CD8-positive, alpha-beta memory T cell (primary cell): Measurements from ENCODE around the gene RASGEF1C. TPM values are rescaled to one million over a fixed set of nuclear protein-coding genes. Genes with fewer than 3 reads are reported as not detected.

Experiments used
- CTCF ChIA-PET: fragments of 350-600 bp; sonication (Branson Sonifier 250); formaldehyde crosslinking; loops from one replicate; lab custom pipeline; 2021; ENCODE audit warnings: antibody characterized with exemption; lab: Charles Lee
- POLR2A ChIA-PET: fragments of 350-600 bp; sonication (Branson Sonifier 250); formaldehyde crosslinking; loops from one replicate; lab custom pipeline; 2021; ENCODE audit warnings: antibody characterized with exemption; lab: Charles Lee
- DNase-seq, 5 donors: peaks; one replicate each; pipeline versions ENCODE4 v3.0.0 to v3.0.0-alpha.2; 2020 to 2022; ENCODE audit warnings: mixed read lengths in 1 of 5
- H3K27ac ChIP-seq: one replicate; pipeline ENCODE4 v1.7.0; 2013; ENCODE audit warnings: low read depth, mild to moderate bottlenecking, low read length, moderate library complexity
- H3K27me3 ChIP-seq: 2 replicates; pipeline ENCODE4 v1.7.0; 2013; ENCODE audit warnings: low read length, mild to moderate bottlenecking; ENCODE audit not compliant: insufficient read depth, poor library complexity, severe bottlenecking
- H3K36me3 ChIP-seq: 2 replicates; pipeline ENCODE4 v1.7.0; 2013; ENCODE audit warnings: mild to moderate bottlenecking, low read length, moderate library complexity; ENCODE audit not compliant: insufficient read depth
- H3K4me1 ChIP-seq: 2 replicates; pipeline ENCODE4 v1.7.0; 2013; ENCODE audit warnings: mild to moderate bottlenecking, low read length, moderate library complexity; ENCODE audit not compliant: insufficient read depth
- H3K4me3 ChIP-seq: 2 replicates; pipeline ENCODE4 v1.7.0; 2013; ENCODE audit warnings: mild to moderate bottlenecking, low read length
- H3K9me3 ChIP-seq: 2 replicates; pipeline ENCODE4 v1.7.0; 2013; ENCODE audit warnings: mild to moderate bottlenecking, low read length
- H3K27ac Mint-ChIP-seq, 8 donors: one replicate each; pipeline ENCODE4 v1.8.0; 2020 to 2021; ENCODE audit warnings: mixed read lengths in 8 of 8, mild to moderate bottlenecking in 6 of 8, inconsistent platforms in 3 of 8, moderate library complexity in 3 of 8
- H3K27me3 Mint-ChIP-seq, 2 donors: one replicate each; pipeline ENCODE4 v1.8.0; 2020 to 2021; ENCODE audit warnings: mixed read lengths in 2 of 2, mild to moderate bottlenecking in 1 of 2, moderate library complexity in 1 of 2
- H3K36me3 Mint-ChIP-seq, 3 donors: one replicate each; pipeline ENCODE4 v1.8.0; 2020 to 2021; ENCODE audit warnings: mixed read lengths in 3 of 3, inconsistent platforms in 1 of 3, mild to moderate bottlenecking in 1 of 3
- H3K4me1 Mint-ChIP-seq, 3 donors: one replicate each; pipeline ENCODE4 v1.8.0; 2020 to 2021; ENCODE audit warnings: mixed read lengths in 3 of 3, inconsistent platforms in 1 of 3, mild to moderate bottlenecking in 1 of 3
- H3K4me3 Mint-ChIP-seq, 7 donors: one replicate each; pipeline ENCODE4 v1.8.0; 2020 to 2021; ENCODE audit warnings: mixed read lengths in 7 of 7, mild to moderate bottlenecking in 6 of 7, moderate library complexity in 4 of 7, inconsistent platforms in 2 of 7
- H3K9me3 Mint-ChIP-seq, 5 donors: one replicate each; pipeline ENCODE4 v1.8.0; 2020 to 2022; ENCODE audit warnings: mixed read lengths in 5 of 5, mild to moderate bottlenecking in 3 of 5, moderate library complexity in 2 of 5, inconsistent platforms in 1 of 5
- polyA plus RNA-seq: library from polyadenylated mRNA; unstranded; fragments of 300-500 nt; fragmentation: Illumina TruSeq; gene quantifications from one replicate; pipeline ENCODE4 v1.2.3, GENCODE V29; 2021
- total RNA-seq, 2 experiments: library from RNA; stranded (reverse); gene quantifications; one replicate each; pipeline ENCODE4 v1.2.3, GENCODE V29; 2021

The RASGEF1C gene
- total and polyA plus RNA-seq, 3 experiments from 2014 or later = not detected

DNA sequence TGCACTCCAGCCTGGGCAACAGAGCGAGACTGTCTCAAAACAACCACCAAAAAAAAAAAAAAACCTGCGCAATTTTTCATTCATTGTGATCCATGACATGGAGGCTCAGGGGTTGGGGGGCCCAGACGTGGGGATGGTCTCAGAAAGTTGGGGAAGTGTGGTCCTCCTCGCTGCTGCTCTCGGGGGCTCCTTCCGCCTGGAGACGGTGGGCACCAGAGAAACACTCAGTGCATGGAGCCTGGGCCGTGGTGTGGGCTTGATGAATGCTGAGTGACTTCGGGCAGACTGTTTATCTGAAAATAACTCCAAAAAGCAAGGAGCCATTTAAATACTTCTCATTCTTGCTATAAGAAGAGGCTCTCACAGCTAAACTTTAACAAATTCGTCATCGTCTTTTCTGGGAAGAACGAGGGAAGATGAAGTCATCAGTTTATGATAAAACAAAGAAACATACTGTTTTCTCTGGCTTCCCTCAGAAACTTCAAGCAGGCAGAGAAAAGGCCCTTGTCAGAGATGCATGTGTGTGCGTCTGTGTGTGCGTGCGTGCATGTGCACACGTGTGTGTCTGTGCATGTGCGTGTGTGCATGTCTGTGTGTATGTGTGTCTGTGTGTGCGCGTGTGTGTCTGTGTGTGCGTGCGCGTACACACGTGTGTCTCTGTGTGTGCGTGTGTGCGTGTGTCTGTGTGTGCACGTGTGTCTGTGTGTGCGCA lies 35.0 kb downstream of the RASGEF1C start:
- H3K9me3 ChIP-seq = no peaks in the 10 kb centered on the region
- H3K27me3 ChIP-seq = no peaks in the 10 kb centered on the region
- POLR2A ChIA-PET = interaction anchor here (0.6 kb wide), 1 partner anchor 330 kb away, joined by 5 read pairs; no protein-coding TSS in a partner anchor
- Mint-ChIP-seq H3K27me3 (peaks cover 2 to 22% of the 10 kb centered on the region in 2 donors), H3K36me3 (no peaks in the 10 kb centered on the region), H3K4me3 (no peak overlapping the region), H3K9me3 (no peaks in the 10 kb centered on the region), H3K27ac (no peak overlapping the region), H3K4me1 (no peaks in the 10 kb centered on the region)
- CTCF ChIA-PET = no interaction called here
- no peaks in the 10 kb centered on the region for H3K36me3 ChIP-seq
- H3K27ac ChIP-seq = no peak overlapping the region
- H3K4me1 ChIP-seq = no peaks in the 10 kb centered on the region
- no peak for DNase-seq
- no peak overlapping the region for H3K4me3 ChIP-seq

DNA sequence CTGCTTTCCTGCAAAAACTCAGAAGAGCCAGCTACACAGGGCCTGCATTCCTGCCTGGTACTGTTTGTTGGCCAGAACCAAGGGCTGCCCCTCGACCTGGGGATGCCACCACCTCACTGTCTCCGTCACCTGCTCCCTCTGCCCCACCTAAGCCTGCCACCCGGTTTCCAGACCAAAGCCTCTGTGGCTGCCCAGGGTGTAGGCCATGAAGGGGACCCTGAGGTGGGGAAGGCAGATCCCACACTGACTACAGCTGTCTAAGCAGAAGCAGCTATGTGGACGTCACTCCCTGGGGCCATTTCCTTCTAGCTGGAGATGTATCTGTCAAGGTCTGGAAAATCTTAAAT lies 35.8 kb downstream of the RASGEF1C start:
- CTCF ChIA-PET = no interaction called here
- Mint-ChIP-seq H3K9me3 (no peaks in the 10 kb centered on the region), H3K36me3 (no peaks in the 10 kb centered on the region), H3K4me1 (no peaks in the 10 kb centered on the region), H3K4me3 (no peak overlapping the region), H3K27ac (no peak overlapping the region), H3K27me3 (peaks cover 9 to 22% of the 10 kb centered on the region in 2 donors)
- Histone ChIP-seq H3K4me3 (no peak overlapping the region), H3K27ac (no peak overlapping the region), H3K9me3 (no peaks in the 10 kb centered on the region), H3K27me3 (no peaks in the 10 kb centered on the region), H3K36me3 (no peaks in the 10 kb centered on the region), H3K4me1 (no peaks in the 10 kb centered on the region)
- no peak for DNase-seq
- POLR2A ChIA-PET = interaction anchor here (0.6 kb wide), 1 partner anchor 329 kb away, joined by 5 read pairs; no protein-coding TSS in a partner anchor

- H3K27me3 Mint-ChIP-seq = peaks cover 9 to 21% of the 10 kb centered on the region in 2 donors
- no peak overlapping the region for H3K27ac Mint-ChIP-seq
- H3K9me3 ChIP-seq = no peaks in the 10 kb centered on the region
- POLR2A ChIA-PET = no interaction called here
- no peak overlapping the region for H3K27ac ChIP-seq
- H3K36me3 Mint-ChIP-seq = no peaks in the 10 kb centered on the region
- no peaks in the 10 kb centered on the region for H3K9me3 Mint-ChIP-seq
- H3K4me1 ChIP-seq = no peaks in the 10 kb centered on the region
- H3K36me3 ChIP-seq = no peaks in the 10 kb centered on the region
- no peaks in the 10 kb centered on the region for H3K4me1 Mint-ChIP-seq
- no peak overlapping the region for H3K4me3 ChIP-seq
- no peak overlapping the region for H3K4me3 Mint-ChIP-seq
- CTCF ChIA-PET = no interaction called here
- DNase-seq = no peak
- H3K27me3 ChIP-seq = no peaks in the 10 kb centered on the region
These were observed 36.4 kb downstream of the RASGEF1C start for GRCh38 chr5:180172447-180173197.

DNA sequence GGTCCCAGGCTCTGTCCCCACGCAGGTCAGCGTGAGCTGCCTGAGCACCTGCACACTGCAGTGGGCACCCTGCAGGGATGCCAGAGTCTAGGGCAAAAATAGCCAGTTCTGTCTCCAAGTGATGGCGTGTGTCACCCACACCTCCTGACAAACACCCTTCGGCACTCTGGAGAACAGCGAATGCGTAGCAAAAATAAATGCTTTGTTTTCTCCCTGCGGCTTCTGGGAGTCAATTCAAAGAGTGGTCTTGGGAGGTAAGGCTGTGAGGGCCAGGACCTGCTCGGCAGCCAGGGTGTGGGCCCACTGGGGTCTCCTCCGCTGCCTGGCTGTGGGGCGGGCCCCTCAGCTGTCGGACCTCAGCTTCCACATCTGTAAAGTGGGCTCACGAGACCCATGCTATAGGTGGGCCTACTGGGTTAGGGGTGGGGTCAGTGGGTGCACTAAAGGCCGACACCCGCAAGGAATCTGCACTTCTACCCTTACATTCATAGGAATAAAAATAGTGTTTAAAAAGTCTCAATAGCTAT lies 37.4 kb downstream of the RASGEF1C start:
- Mint-ChIP-seq H3K9me3 (no peaks in the 10 kb centered on the region), H3K27ac (no peak overlapping the region), H3K4me1 (no peaks in the 10 kb centered on the region), H3K4me3 (no peak overlapping the region), H3K27me3 (peaks cover 9 to 23% of the 10 kb centered on the region in 2 donors), H3K36me3 (no peaks in the 10 kb centered on the region)
- no peak for DNase-seq
- Histone ChIP-seq H3K4me1 (no peaks in the 10 kb centered on the region), H3K27me3 (no peaks in the 10 kb centered on the region), H3K4me3 (no peak overlapping the region), H3K27ac (no peak overlapping the region), H3K36me3 (no peaks in the 10 kb centered on the region), H3K9me3 (no peaks in the 10 kb centered on the region)
- ChIA-PET CTCF (no interaction called here), POLR2A (no interaction called here)

DNA sequence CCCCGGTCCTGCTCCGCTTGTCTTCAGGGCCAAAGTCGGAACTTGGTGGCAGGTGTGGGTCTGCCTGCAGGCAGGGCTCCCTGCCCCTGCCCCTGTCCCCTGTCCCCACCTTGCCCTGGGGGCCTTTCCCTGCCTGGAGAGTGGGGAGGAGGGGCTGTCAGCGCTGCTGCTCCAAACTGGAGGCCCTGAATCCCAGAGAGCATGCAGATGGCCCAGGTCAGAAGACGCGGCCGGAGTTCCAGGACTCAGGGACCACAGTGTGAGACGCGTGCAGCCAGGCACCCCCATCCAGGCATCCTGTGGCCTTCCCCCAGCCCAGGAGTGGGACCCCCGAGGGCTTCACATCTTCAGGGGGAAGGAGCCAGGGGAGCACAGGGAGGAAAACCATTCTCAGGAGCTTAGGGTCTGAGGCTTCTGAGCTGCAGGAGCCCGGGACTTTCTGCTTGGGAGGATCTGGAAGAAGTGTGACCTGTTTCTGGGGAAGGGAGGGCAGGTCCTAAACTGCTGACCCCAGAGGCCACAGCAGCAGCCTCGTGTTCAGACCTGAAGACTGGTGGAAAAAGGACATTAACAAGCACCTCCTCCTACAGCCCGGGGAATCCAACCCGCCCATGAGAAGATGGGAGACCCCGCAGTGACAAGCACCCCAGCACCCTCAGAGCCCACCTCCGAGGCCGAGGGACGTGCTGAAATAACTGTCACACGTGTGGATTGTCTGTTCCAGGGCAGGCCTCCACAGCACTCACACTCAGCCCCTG lies 38.0 kb downstream of the RASGEF1C start:
- no peaks in the 10 kb centered on the region for H3K9me3 Mint-ChIP-seq

DNA sequence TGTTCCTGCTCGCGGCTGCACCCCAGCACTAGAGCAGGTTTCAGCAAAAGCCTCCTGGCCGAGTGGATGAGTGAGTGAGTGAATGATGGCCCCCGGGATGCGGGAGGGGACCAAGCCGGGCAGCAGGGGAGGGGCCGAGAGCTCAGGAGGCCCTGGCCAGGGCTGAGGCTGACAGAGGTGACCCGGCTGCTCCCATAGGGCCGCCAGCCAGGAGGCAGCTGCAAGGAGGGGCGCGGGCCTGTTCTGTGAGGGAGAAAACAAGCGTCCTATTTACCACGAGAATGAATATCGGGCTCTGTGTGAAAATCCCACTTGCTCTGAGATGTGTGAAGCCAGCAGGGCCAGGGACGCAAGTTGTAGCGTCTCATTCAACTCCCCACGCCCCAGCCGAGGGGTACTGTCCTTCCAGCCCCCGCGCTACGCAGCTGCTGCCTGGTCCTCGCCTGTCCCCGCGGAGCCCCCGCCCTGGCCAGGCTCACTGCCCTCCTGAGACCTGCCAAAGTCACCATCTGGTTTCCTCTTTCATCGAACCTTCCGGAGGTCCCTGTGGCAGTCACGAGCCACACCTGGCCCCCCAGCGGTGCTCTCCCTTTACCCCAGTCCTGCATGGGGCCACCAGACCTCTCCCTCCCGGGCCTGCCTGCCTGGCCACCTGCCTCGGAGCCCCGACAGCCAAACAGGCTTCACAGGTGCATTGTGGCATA lies 38.8 kb downstream of the RASGEF1C start:
- ChIA-PET POLR2A (no interaction called here), CTCF (no interaction called here)
- no peak overlapping the region for H3K4me3 Mint-ChIP-seq
- Histone ChIP-seq H3K27ac (no peak overlapping the region), H3K4me3 (no peak overlapping the region), H3K27me3 (no peaks in the 10 kb centered on the region), H3K36me3 (no peaks in the 10 kb centered on the region), H3K4me1 (no peaks in the 10 kb centered on the region), H3K9me3 (no peaks in the 10 kb centered on the region)
- H3K36me3 Mint-ChIP-seq = no peaks in the 10 kb centered on the region
- H3K9me3 Mint-ChIP-seq = no peaks in the 10 kb centered on the region
- no peak for DNase-seq
- no peak overlapping the region for H3K27ac Mint-ChIP-seq
- H3K27me3 Mint-ChIP-seq = peaks cover 9 to 26% of the 10 kb centered on the region in 2 donors
- no peaks in the 10 kb centered on the region for H3K4me1 Mint-ChIP-seq

More for the DNA sequence above, 38.0 kb downstream of the RASGEF1C start:
- H3K4me1 ChIP-seq = no peaks in the 10 kb centered on the region
- POLR2A ChIA-PET = no interaction called here
- H3K36me3 Mint-ChIP-seq = no peaks in the 10 kb centered on the region
- H3K4me1 Mint-ChIP-seq = no peaks in the 10 kb centered on the region
- H3K9me3 ChIP-seq = no peaks in the 10 kb centered on the region
- DNase-seq = no peak
- no peak overlapping the region for H3K4me3 Mint-ChIP-seq
- H3K27me3 ChIP-seq = no peaks in the 10 kb centered on the region
- H3K27ac ChIP-seq = no peak overlapping the region
- H3K4me3 ChIP-seq = no peak overlapping the region
- no peak overlapping the region for H3K27ac Mint-ChIP-seq
- CTCF ChIA-PET = no interaction called here
- no peaks in the 10 kb centered on the region for H3K36me3 ChIP-seq
- peaks cover 9 to 26% of the 10 kb centered on the region in 2 donors for H3K27me3 Mint-ChIP-seq

DNA sequence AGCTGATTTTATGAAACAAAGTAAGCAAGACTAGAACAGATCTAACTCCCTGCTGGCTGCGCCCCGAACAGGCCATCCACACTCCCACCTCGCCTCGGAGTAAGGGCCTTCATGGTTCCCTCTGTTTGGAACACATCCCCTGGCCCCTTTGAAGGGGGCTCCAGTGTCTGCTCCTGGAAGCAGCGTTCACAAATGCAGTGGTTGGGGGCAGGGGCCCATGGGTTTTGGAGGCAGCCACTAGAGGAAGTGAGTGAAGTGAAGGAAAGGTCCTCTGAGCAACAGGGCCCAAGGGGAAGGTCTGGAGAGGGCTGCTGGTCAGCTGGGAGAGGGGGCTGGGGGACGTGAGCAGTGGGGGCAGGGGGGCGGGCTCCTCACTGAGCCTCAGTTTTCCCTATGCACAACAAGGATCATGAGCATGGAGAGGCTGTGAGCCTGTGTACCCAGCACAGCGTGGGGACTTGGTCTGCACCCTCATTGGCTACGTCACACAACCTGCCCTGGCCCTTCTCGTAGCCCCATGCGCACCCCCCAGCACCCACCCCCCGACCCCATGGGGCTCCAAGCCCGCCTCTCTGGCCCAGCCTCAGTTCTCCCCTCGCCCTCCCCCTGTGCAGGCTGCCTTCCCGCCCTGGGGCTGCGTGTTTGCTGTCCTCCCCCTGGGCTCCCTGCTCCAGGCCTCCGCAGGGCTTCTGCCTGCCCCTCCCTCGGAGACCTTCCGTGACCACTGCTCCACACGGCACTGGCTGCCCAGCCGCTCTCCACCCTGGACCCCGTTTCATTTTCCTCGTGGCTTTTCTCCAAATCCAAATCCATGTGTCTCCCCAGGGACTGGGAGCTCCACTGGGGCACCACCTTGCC lies 39.5 kb downstream of the RASGEF1C start:
- Histone ChIP-seq H3K27ac (no peak overlapping the region), H3K4me1 (no peaks in the 10 kb centered on the region), H3K36me3 (no peaks in the 10 kb centered on the region), H3K27me3 (no peaks in the 10 kb centered on the region), H3K4me3 (no peak overlapping the region), H3K9me3 (no peaks in the 10 kb centered on the region)
- ChIA-PET POLR2A (no interaction called here), CTCF (no interaction called here)
- no peaks in the 10 kb centered on the region for H3K36me3 Mint-ChIP-seq
- H3K4me3 Mint-ChIP-seq = no peak overlapping the region
- H3K27me3 Mint-ChIP-seq = peaks cover 9 to 26% of the 10 kb centered on the region in 2 donors
- DNase-seq = no peak
- no peak overlapping the region for H3K27ac Mint-ChIP-seq
- H3K4me1 Mint-ChIP-seq = no peaks in the 10 kb centered on the region
- peaks cover 0 to 5% (median 0%) of the 10 kb centered on the region in 5 donors for H3K9me3 Mint-ChIP-seq
